Panc1 (cell line): ENCODE data around the gene PHF19. TPM values are rescaled to one million over a fixed set of nuclear protein-coding genes. Genes with fewer than 3 reads are reported as not detected.

Source experiments
- ATAC-seq: fragments of 200-7000 bp; cut with Tn5 transposase; 2 replicates; pipeline ENCODE4 v1.9.1; 2020; ENCODE audit warnings: mild to moderate bottlenecking, moderate library complexity
- BruUV-seq: library from RNA; stranded (reverse); fragments of 400-500 nt; replicated peaks from 2 replicates; lab custom pipeline; 2021; lab: Mats Ljungman, UMichigan
- CTCF ChIA-PET: fragments of 300-600 bp; sonication (Branson Sonifier 250); formaldehyde crosslinking; loops from one replicate; lab custom pipeline; 2022; ENCODE audit warnings: antibody characterized with exemption; lab: Charles Lee
- POLR2A ChIA-PET: fragments of 300-600 bp; sonication (Branson Sonifier 250); formaldehyde crosslinking; loops from one replicate; lab custom pipeline; 2022; ENCODE audit warnings: antibody characterized with exemption; lab: Charles Lee
- DNase-seq: peaks from one replicate; pipeline ENCODE4 v3.0.0-alpha.2; 2010; ENCODE audit warnings: low read depth, low spot score
- H3K27ac ChIP-seq: 2 replicates; pipeline ENCODE4 v1.5.1; 2011; ENCODE audit warnings: mild to moderate bottlenecking, low read length, inconsistent platforms
- H3K27me3 ChIP-seq: fragments of 200-500 bp; sonication (Bioruptor generic); 2 replicates; pipeline ENCODE4 v1.6.0; 2014; ENCODE audit warnings: low read length, inconsistent platforms; ENCODE audit not compliant: control insufficient read depth, insufficient read depth
- H3K36me3 ChIP-seq: fragments of 200-500 bp; sonication (Bioruptor generic); 2 replicates; pipeline ENCODE4 v1.5.1; 2014; ENCODE audit warnings: inconsistent platforms, mild to moderate bottlenecking, low read length, moderate library complexity; ENCODE audit not compliant: control insufficient read depth, insufficient read depth
- H3K4me1 ChIP-seq: 2 replicates; pipeline ENCODE4 v1.5.1; 2011; ENCODE audit warnings: inconsistent platforms, mild to moderate bottlenecking, low read length, moderate library complexity; ENCODE audit not compliant: control insufficient read depth, insufficient read depth
- H3K4me3 ChIP-seq, 2 experiments: 2 replicates each; pipeline ENCODE4 v1.5.1; 2011 to 2012; ENCODE audit warnings: low read depth in 2 of 2, low read length in 2 of 2, mild to moderate bottlenecking in 2 of 2, inconsistent platforms in 1 of 2, moderate library complexity in 1 of 2
- H3K9me3 ChIP-seq: fragments of 200-500 bp; sonication (Bioruptor generic); 2 replicates; pipeline ENCODE4 v1.5.1; 2014; ENCODE audit warnings: low read depth, mild to moderate bottlenecking, inconsistent platforms, low read length, moderate library complexity; ENCODE audit not compliant: control insufficient read depth, insufficient read depth
- POLR2AphosphoS5 ChIP-seq: IDR thresholded peaks from 2 replicates; pipeline ENCODE4 v1.6.1; 2012; ENCODE audit warnings: mild to moderate bottlenecking, low read depth, low read length, moderate library complexity
- SIN3A ChIP-seq: IDR thresholded peaks from 2 replicates; pipeline ENCODE4 v1.6.1; 2012; ENCODE audit warnings: low read depth, mild to moderate bottlenecking, low read length, moderate library complexity, borderline replicate concordance; ENCODE audit not compliant: insufficient read depth
- TCF7L2 ChIP-seq: IDR thresholded peaks from 2 replicates; pipeline ENCODE4 v1.6.1; 2011; ENCODE audit warnings: mild to moderate bottlenecking, low read depth, low read length, inconsistent platforms
- in situ Hi-C: cut with HindIII; loops from 2 replicates; pipeline ENCODE4 v1.10.0; 2016; ENCODE audit warnings: low sequenced_read_pairs, low pct_unique_long_range_greater_than_20kb
- intact Hi-C: fragments of 100-400 bp; cut with micrococcal nuclease; formaldehyde crosslinking; loops from one replicate; pipeline ENCODE4 v1.10.0; 2022; ENCODE audit not compliant: unreplicated experiment
- total RNA-seq: library from RNA; stranded (reverse); gene quantifications from one replicate; pipeline ENCODE4 v1.2.1, GENCODE V29; 2021; ENCODE audit not compliant: unreplicated experiment
- TF ChIP-seq, protein P1 (sequence below), 2 experiments: IDR thresholded peaks; 2 replicates each; pipeline ENCODE4 v1.6.1; 2011 to 2012; ENCODE audit warnings: low read depth in 2 of 2, control low read depth in 1 of 2, low read length in 1 of 2, mild to moderate bottlenecking in 1 of 2, moderate library complexity in 1 of 2; ENCODE audit not compliant: insufficient read depth in 1 of 2
- TF ChIP-seq, protein P2 (sequence below): fragments of 450-650 bp; IDR thresholded peaks from 2 replicates; pipeline ENCODE4 v1.5.1; 2017; ENCODE audit warnings: mild to moderate bottlenecking

Gene PHF19
- total RNA-seq, 1 experiment from 2014 or later = 91.1 TPM

DNA sequence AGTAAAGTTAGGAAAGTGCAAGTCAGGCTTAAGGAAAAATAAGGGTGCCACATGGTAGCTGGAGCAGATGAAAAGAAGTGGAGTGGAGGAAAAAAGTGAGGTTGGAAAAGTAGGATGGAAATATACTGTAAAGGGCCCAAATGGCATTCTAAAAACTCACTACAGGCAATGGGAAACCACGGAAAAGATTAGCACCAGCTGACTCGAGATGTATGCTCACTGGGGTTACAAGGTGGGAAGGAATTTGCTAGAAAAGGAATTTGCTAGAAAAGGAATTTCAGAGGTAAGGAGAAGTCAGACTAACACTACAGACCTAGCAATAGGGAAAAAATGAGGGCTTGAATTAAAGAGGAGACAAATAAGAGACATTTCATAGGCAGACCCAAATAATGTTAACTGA is 37.8 kb downstream of the PHF19 start:
- Histone ChIP-seq H3K27ac (no peak overlapping the region), H3K4me3 (no peak overlapping the region), H3K27me3 (no peaks in the 10 kb centered on the region), H3K4me1 (peaks cover 8% of the 10 kb centered on the region; the same call in 1 of the 2 replicates), H3K36me3 (peaks cover 6% of the 10 kb centered on the region), H3K9me3 (no peaks in the 10 kb centered on the region)
- ATAC-seq (no peak), DNase-seq (no peak)
- intact Hi-C loops = no loop called here
- ChIA-PET CTCF (no interaction called here), POLR2A (no interaction called here)
- TF ChIP-seq TCF7L2 (no peak), SIN3A (no peak)
- TF ChIP-seq, protein P1, sequence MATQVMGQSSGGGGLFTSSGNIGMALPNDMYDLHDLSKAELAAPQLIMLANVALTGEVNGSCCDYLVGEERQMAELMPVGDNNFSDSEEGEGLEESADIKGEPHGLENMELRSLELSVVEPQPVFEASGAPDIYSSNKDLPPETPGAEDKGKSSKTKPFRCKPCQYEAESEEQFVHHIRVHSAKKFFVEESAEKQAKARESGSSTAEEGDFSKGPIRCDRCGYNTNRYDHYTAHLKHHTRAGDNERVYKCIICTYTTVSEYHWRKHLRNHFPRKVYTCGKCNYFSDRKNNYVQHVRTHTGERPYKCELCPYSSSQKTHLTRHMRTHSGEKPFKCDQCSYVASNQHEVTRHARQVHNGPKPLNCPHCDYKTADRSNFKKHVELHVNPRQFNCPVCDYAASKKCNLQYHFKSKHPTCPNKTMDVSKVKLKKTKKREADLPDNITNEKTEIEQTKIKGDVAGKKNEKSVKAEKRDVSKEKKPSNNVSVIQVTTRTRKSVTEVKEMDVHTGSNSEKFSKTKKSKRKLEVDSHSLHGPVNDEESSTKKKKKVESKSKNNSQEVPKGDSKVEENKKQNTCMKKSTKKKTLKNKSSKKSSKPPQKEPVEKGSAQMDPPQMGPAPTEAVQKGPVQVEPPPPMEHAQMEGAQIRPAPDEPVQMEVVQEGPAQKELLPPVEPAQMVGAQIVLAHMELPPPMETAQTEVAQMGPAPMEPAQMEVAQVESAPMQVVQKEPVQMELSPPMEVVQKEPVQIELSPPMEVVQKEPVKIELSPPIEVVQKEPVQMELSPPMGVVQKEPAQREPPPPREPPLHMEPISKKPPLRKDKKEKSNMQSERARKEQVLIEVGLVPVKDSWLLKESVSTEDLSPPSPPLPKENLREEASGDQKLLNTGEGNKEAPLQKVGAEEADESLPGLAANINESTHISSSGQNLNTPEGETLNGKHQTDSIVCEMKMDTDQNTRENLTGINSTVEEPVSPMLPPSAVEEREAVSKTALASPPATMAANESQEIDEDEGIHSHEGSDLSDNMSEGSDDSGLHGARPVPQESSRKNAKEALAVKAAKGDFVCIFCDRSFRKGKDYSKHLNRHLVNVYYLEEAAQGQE (IDR thresholded peaks at IDR 0.05; ENCODE audit: insufficient read depth in 1 of 2, low read depth in 2 of 2, low read length in 1 of 2) = no peak
- in situ Hi-C loops = no loop called here
- TSS peak; percentile 22 for BruUV-seq

DNA sequence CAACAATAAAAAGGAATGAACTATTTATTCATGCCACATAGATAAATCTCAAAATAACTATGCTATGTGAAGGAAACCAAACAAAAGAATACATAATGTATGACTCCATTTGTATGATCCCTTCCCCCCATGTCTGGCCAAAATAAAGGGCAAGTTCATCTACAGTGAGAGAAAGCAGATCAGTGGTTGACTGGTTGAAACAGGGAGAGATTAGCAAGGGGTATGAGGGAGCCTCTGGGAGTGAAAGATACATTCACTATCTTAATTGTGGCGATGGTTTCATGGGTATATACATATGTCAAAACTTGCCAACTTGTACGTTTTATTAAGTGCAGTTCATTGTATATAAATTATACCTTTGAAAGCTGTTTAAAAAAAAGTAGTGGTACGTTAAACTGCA is 39.1 kb downstream of the PHF19 start:
- CTCF ChIA-PET = interaction anchor here (0.6 kb wide), 1 partner anchor 216 kb away, joined by 3 read pairs; no protein-coding TSS in a partner anchor
- peaks cover 8% of the 10 kb centered on the region for H3K36me3 ChIP-seq
- peaks cover 5% of the 10 kb centered on the region; the same call in 1 of the 2 replicates for H3K4me1 ChIP-seq
- intact Hi-C loops = no loop called here
- in situ Hi-C loops = no loop called here
- POLR2A ChIA-PET = no interaction called here
- DNase-seq (no peak), ATAC-seq (no peak)
- BruUV-seq = no TSS peak
- H3K27ac ChIP-seq = no peak overlapping the region
- H3K4me3 ChIP-seq = no peak overlapping the region
- no peaks in the 10 kb centered on the region for H3K9me3 ChIP-seq
- TF ChIP-seq POLR2AphosphoS5 (no peak), TCF7L2 (no peak)
- TF ChIP-seq, protein P2, sequence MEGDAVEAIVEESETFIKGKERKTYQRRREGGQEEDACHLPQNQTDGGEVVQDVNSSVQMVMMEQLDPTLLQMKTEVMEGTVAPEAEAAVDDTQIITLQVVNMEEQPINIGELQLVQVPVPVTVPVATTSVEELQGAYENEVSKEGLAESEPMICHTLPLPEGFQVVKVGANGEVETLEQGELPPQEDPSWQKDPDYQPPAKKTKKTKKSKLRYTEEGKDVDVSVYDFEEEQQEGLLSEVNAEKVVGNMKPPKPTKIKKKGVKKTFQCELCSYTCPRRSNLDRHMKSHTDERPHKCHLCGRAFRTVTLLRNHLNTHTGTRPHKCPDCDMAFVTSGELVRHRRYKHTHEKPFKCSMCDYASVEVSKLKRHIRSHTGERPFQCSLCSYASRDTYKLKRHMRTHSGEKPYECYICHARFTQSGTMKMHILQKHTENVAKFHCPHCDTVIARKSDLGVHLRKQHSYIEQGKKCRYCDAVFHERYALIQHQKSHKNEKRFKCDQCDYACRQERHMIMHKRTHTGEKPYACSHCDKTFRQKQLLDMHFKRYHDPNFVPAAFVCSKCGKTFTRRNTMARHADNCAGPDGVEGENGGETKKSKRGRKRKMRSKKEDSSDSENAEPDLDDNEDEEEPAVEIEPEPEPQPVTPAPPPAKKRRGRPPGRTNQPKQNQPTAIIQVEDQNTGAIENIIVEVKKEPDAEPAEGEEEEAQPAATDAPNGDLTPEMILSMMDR = no peak
- no peaks in the 10 kb centered on the region for H3K27me3 ChIP-seq

DNA sequence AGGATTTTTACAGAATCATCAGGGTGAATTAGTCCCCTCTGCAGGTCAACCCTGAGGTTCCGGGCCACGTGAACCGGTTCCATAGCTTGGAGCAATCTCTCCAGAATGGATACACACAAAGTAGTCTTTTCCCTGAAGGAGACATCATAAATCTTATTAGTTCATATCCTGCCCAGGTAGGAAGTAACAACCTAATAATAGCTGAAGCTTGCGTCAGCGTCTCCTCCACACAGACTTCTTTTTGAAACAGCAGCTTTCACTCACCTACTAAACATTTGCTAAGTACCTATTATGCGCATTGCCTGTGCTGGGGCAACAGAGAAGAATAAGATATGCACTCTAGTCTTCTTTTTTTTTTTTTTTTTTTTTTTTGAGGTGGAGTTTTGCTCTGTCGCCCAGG is 43.7 kb downstream of the PHF19 start:
- no TSS peak for BruUV-seq
- DNase-seq (no peak), ATAC-seq (no peak)
- ChIA-PET CTCF (no interaction called here), POLR2A (no interaction called here)
- no peak for TF ChIP-seq POLR2AphosphoS5
- TF ChIP-seq, protein P1 (IDR thresholded peaks at IDR 0.05; ENCODE audit: insufficient read depth in 1 of 2, low read depth in 2 of 2, low read length in 1 of 2) = no peak
- Histone ChIP-seq H3K4me1 (no peaks in the 10 kb centered on the region), H3K27ac (no peak overlapping the region), H3K27me3 (no peaks in the 10 kb centered on the region), H3K9me3 (no peaks in the 10 kb centered on the region), H3K36me3 (peaks cover 18% of the 10 kb centered on the region; the same call in 1 of the 2 replicates), H3K4me3 (no peak overlapping the region)
- in situ Hi-C loops (no loop called here), intact Hi-C loops (no loop called here)
